ENCODE data around the gene INPP4B.

DNA sequence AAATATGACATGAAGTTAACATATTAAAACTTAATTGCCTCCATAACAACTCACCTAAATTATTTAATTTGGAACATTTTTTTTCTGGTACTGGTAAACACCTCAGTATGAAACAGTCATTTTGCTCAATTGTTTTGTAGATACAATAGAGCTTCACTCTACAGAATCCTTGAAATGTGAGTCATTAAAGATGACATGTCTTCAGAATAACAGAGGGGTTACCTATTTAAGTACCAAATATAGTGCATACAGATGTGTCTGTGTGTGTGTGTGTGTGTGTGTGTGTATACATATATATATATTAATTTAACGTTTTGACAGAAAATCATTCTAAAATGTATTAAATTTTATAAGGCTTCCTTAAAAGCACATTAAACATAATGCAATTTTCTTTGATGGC is 297.6 kb downstream of the INPP4B start:
- TF ChIP-seq, protein P1, sequence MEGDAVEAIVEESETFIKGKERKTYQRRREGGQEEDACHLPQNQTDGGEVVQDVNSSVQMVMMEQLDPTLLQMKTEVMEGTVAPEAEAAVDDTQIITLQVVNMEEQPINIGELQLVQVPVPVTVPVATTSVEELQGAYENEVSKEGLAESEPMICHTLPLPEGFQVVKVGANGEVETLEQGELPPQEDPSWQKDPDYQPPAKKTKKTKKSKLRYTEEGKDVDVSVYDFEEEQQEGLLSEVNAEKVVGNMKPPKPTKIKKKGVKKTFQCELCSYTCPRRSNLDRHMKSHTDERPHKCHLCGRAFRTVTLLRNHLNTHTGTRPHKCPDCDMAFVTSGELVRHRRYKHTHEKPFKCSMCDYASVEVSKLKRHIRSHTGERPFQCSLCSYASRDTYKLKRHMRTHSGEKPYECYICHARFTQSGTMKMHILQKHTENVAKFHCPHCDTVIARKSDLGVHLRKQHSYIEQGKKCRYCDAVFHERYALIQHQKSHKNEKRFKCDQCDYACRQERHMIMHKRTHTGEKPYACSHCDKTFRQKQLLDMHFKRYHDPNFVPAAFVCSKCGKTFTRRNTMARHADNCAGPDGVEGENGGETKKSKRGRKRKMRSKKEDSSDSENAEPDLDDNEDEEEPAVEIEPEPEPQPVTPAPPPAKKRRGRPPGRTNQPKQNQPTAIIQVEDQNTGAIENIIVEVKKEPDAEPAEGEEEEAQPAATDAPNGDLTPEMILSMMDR (IDR thresholded peaks at IDR 0.05; ENCODE audit: borderline replicate concordance, extremely low read depth, low read length, poor library complexity, severe bottlenecking): no peak
- TF ChIP-seq EZH2 (IDR thresholded peaks at IDR 0.05; ENCODE audit: borderline replicate concordance, low read depth, low read length, severe bottlenecking): no peak

All from DND-41 (cell line).